ENCODE measurements around the gene SPATA24. TPM values are rescaled to one million over a fixed set of nuclear protein-coding genes. Genes with fewer than 3 reads are reported as not detected.

Gene SPATA24
- total and polyA plus RNA-seq, 2 of the 8 experiments (the other 6 are each of a cell fraction or from before 2014, with no cell fraction given), result 5.8 to 9.4 TPM

- no peak for TF ChIP-seq ATF2 (IDR thresholded peaks at IDR 0.05; ENCODE audit: low read length)
Measured at GRCh38 chr5:139383993-139384590, 19.8 kb downstream of the SPATA24 start (continued).

Data from H1 (cell line).